ENCODE results near the gene TLK2.

Gene TLK2

DNA sequence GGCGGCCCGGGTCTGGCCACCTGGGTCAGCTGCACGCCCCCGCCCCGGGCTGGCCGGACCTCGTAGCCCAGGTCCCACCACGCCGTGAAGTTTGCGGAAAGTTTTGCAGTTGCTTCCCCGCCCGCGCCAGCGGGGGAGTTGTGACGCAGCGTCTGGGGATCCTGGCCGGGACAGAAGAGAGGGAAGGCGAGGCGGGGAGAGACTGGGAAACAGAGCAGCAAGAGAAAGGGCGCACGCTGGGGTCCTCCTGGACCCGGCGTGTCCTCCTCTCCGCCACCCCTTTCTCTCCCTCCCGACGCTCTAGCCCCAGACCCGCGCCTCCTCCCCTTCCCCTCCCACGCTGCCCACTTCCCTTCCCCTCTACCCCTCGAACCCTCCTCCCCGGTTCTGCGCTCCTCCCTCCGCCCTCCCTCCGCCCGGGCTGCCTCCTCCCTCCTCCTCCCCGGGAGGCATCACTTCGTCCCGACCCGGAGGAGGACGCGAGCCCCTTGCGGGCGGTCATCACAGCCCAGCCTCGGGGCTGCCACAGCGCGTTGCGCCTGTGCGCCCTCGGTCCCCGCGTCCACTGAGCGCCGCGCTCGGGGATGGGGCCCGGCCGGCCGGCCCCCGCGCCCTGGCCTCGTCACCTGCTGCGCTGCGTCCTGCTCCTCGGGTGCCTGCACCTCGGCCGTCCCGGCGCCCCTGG, 148.7 kb downstream of the TLK2 start, which contains the start of gene MRC2:
MRC2 (plus strand) TSS at position 452 of the 685 bp plus-strand sequence; CDS start at position 585, 133 bp downstream.
- in situ Hi-C loops (cut with MboI; ENCODE audit: low sequenced_read_pairs): no loop called here

DNA sequence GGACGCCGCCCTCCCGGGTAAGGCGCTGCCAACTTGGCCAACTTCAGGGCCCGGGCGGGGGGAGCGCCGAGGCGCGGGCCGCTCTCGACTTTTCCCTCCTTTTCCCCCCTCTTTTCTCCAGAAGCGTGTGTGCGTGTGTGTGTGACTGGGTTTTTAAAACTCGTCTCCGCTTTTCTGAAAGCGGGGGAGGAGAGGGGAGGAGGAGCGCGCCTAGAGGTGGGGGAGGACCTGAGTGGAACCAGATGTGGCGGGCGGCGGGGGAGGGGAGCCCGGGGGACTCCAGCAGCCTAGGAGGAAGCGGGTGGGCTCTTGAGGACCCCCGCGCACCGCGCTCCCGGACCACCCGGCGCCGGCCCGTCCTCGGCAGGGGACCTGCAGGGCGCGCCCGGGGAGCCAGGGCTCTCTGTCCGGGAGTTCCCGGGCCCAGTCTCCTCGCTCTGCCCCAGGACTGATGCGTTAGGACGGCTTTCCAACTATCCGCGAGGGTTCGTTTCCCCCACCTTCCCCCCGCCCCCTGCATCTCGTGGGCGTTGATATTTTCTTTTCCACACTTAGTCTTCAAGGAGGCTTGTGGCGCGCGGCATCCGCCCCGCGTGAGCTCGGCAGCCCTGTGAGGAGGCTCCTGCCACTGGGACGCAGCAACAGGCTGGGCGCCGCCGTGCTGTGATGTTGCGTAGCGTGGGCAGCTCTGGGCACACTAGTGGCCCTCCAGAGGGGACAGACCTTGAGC, 149.4 kb downstream of the TLK2 start:
- in situ Hi-C loops (cut with MboI; ENCODE audit: low sequenced_read_pairs): no loop called here

DNA sequence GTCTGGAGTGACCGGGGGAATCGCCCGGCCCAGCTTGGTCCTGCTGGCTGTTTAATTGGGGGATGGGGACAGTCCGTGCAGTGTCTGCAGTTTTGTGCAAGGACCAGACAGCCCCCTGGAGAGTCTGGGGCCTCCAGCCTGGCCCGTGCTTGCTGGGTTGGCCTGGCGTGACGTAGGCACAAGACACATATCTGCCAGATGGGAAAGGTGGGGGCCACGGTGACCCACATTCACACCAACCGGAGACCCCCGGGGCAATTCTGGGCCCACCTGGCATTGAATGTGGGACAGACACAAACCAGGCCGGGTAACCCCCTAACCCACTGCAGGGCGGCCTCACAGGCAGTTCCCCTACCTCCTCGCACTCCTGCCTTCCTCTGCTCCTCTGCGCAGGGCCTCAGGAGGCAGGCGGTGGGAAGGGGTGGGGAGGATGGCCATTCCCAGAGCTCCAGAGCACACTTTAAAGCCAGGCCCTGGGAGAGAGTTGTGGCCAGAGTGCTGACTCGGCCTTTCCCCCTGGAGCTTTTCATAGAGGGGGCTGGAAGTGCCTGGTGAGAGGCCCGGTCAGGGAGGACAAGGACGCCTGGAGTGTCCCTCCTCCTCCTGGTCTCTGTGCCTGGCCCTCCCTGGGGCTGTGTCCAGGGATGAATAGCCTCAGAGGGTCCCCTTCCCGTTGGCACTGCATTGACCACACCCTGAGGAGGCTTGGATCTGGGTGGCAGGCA, 150.4 kb downstream of the TLK2 start:
- in situ Hi-C loops (cut with MboI; ENCODE audit: low sequenced_read_pairs): no loop called here

DNA sequence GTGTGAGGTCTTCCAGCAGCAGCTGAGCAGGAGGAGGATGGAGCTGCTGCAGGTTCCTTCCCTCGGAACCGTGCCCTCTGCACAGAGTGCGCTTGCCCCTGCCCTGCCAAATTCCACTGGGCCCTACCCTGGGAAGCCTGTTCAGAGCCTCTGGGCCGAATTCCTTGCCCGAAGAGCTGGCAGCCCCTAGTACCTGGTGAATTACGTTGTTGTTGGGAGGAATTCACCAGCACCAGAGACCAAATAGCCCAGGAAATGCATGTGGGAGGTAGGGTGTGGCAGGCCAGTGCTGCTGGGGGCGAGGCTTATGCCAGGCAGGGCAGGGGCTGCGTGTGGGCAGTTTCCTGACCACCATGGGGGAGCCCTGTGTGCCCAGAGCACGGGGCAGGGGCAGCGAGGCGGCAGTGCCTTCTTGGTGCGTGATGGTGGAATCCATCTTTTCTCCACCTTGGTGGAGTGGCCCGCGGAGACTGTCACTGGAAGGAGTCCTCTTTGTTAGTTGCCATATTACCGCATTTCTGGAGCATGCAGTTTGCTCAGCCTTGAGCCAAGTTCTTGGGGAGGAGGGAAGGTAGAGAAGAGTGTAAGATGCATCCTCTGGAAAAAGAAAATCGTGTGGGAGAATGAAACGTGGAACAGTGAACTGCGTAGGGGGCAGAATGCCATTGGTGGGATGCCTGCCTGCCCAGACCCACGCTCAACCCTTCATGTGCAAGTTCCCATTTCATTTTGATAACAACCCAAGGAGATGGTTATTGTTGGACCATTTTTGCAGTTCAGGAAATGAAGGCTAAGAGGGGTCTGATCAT, 151.1 kb downstream of the TLK2 start:
- in situ Hi-C loops (cut with MboI; ENCODE audit: low sequenced_read_pairs): no loop called here

DNA sequence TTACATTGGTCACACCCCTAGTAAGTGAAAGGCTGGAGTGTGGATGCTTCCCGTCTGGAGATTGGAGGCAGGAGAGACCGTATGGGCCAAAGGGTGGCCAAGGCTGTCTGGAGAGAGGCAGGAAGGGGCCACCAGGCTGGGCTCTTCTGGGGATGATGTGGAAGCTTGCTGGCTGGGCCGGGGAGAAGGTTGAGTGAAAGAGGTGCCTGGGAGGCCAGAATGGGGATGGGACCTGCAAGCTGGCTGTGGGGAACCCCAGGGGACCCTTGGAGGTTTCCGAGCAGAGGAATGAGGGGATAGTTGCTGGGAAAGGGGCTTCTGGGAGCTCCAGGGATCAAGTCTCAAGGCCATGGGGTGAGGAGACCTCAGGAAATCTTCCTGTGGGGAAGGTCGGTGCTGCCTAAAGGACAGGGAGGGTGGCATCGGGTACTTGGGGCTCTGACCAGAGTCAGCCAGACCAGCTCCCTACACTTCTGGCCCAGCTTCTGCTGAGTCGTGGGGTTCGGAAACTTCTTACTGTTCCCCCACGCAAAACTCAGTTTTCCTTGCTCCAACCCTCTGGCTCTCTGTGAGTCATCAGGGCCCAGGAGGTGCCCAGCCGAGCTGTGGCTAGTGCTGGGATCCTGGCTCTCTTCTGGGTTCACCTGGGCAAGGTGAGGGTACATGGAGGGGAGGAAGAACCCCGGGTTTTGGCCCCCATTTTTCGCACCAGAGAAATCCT, 151.9 kb downstream of the TLK2 start:
- in situ Hi-C loops (cut with MboI; ENCODE audit: low sequenced_read_pairs): no loop called here

DNA sequence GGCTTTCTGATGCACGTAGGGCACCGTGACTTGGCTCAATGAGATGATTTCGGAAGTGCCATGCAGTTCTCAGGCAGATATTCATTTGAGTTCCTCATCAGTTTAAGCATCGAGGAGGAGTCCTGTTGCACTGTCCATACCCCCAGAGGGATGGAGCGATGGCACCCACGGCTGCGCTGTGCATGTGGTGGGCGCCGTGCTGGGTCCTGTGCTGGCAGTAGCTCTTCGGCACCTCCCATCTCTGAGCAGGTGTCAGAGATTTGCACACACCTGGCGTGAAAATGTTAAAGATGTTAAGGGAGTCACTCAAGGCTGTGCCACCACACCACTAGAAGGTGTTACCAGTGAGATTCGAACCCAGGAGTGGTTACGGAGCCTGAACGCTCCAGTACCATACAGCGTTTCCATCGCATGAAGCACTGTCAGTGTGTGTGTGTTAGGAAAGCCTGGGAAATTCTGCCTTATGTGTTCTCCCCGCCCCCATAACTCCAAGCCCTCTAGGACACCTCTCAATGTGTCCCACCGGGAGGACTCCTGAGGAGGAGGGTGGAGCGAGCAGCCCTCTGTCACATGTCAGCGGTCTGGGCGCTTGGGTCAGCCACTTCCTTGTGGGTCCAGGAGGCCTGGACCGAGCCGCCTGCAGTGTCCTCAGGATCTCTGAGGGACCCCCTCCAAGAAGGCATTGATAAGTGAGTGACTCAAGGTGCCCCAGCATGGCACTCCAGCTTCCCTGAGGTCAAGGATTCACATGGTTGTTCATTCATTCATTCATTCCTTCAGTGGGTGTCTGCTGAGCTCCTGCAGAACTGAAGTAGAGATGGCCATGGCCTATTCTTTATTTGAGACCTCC, 152.7 kb downstream of the TLK2 start:
- in situ Hi-C loops (cut with MboI; ENCODE audit: low sequenced_read_pairs): no loop called here

DNA sequence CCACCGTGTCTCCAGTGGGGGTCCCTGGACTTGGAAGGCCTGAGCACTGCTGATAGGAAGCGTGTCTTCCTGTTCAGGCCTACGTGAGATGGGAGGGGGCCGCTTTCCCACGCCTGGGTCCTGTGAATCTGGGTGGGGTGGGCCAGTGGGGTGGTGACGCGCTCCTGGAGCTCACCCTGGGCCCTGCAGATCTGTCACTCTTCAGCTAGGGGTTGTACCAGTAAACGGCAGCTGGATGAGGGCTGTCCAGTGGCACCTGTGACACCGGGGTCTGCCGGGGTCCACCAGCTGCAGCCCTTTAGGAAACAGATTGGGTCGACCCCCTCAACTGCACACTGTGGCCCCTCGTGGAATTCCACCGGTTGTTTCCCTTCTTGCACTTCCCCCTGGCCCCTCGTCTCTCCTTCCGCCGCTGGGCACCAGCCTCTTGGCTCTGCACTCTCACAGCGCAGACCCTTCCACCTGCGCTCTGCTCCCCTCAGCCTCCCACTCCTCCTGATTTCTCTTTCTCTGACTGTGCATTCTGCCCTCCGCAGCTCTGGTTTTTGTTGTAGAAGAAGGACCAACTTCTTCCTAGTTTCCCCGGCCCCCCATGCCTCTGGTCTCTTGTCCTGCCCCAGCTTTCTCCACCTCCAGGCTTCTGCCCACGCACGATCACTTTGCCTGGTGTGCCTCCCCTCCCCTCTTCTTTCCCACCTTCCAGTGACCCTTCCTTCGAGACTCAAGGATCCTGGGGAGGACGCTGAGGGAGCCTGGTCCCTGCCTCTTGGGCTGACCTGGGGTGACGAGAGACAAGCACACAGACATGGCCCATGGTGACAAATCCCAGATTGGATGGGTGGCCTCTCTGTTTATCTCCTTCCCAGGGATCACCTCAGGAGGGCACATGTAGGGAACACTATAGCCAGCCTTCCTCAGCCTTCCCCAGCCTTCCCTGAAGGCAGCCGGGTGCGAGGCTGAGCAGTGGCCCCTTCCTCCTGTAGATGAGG, 153.6 kb downstream of the TLK2 start:
- in situ Hi-C loops (cut with MboI; ENCODE audit: low sequenced_read_pairs): no loop called here

DNA sequence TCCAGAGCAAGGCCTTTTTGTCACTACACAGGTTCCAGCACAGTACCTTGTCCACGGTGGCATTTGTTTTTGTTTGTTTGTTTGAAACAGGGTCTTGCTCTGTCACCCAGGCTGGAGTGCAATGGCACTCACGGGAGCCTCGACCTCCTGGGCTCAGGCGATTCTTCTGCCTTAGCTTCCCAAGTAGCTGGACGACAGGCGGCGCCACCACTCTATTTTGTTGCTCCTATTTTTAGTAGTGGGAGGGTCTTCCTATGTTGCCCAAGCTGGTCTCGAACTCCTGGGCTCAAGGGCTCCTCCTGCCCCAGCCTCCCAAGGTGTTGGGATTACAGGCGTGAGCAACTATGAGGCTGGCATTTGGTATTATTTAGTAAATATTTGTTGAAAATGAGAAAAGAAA, 159.2 kb downstream of the TLK2 start:
- in situ Hi-C loops (cut with MboI; ENCODE audit: low sequenced_read_pairs): no loop called here

DNA sequence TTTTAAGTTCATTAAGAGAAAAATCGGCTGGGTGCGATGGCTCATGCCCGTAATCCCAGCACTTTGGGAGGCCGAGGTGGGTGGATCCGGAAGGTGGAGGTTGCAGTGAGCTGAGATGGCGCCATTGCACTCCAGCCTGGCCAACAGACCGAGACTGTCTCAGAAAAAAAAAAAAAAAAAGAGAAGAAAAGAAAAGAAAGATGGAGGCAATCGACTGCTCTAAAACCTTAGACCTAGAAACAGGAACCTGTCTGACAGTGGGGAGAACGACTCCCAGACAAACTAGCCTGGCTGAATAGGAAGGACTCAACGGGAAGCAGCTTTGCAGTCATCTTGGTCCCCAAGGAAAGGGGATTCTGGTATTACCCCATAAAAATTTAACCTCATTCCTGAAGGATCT, 162.5 kb downstream of the TLK2 start:
- in situ Hi-C loops (cut with MboI; ENCODE audit: low sequenced_read_pairs): no loop called here

DNA sequence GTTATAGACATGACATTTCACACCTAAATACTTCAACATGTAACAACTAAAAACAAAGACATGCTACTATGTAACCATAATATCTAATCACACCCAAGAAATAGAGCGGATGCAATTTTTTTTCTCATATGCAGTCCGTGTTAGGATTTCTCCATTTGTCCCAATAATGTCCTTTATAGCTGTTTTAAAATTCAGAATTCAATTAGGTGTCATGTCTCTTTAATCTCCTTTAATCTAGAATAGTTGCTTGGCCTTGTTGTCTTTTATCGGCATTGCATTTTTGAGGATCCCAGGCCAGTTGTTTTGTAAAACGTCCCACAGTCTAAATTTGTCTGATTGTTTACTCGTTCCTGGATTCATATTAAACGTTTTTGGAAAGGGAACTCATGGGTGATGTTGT, 163.3 kb downstream of the TLK2 start:
- in situ Hi-C loops (cut with MboI; ENCODE audit: low sequenced_read_pairs): no loop called here

DNA sequence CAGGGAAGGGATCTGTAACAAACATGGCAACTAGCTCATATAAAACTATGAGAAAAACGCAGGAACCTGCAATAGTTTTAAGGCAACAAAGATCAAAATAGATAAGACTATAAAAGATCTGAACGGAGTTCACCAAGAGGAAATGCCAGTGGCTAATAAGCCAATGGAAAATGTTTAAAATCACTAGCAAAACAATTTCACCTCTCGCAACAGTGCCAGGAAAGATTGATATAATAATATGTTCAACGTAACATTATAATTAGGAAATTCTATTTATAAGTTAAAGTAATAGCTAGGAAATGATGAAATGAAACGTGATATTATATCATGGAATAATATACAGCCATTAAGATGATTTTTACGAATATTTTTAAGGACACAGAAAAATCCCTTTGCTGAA, 164.9 kb downstream of the TLK2 start:
- in situ Hi-C loops (cut with MboI; ENCODE audit: low sequenced_read_pairs): no loop called here

DNA sequence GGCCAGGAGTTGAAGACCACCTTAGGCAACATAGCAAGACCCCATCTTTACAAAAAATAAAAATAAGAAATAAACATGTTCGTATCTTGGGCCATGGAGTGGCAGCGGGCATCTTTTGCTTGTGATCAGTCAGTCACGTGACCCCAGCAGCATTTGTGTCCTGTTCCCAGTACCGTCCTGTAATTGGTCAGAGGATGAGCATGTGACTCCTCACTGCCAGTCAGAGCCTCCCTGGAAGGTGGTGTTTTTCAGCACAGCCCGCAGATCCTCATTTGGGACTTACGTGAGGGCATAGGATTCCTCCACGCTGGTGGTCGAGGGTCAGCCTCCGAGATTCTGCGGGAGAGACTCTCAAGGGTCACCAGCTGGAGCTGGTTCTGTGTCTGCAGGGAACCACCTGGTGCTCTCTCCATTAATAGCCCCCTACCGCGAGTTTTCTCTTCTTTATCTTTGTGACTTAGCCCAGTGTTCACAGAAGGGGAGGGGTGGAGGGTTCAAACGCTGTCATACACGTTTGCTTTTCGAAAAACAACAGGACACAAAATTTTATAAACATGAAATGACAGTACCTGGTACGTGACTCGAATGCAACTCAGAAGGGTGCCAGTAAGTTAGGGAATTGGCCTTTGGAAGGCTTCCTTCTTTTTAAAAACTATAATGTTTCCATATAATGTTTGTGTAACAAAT, 166.0 kb downstream of the TLK2 start:
- in situ Hi-C loops (cut with MboI; ENCODE audit: low sequenced_read_pairs): no loop called here

DNA sequence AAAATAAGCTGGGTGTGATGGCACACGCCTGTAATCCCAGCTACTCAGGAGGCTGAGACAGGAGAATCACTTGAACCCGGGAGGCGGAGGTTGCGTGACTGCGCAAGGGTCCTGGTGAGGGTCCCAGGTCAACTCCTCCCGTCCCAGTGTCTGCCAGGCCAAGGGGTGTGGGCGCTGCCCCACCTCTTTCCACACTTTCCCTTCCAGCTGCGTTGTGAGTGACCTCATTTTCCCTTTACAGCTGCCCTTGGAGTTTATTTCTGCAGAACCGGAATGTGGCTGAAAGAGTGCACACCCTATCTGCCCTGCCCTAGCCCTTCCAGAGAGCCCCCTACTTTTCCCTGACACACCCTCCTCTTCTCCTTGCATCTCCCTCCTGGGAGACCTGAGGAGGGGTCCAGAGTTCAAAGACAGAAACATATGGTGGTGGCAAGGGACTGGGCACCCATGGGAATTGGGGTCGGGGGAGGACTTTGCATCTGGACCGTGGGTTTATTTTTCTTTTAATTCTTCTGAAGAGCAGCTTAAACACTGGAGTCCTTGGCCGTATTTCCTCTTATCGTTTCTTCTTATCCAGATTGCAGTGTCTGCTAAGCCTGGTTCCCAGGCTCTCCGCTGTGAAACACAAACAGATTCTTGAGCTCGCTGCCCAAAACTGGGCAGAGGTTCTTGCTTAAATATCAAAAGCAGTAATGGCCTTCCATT, 169.8 kb downstream of the TLK2 start:
- in situ Hi-C loops (cut with MboI; ENCODE audit: low sequenced_read_pairs): no loop called here

DNA sequence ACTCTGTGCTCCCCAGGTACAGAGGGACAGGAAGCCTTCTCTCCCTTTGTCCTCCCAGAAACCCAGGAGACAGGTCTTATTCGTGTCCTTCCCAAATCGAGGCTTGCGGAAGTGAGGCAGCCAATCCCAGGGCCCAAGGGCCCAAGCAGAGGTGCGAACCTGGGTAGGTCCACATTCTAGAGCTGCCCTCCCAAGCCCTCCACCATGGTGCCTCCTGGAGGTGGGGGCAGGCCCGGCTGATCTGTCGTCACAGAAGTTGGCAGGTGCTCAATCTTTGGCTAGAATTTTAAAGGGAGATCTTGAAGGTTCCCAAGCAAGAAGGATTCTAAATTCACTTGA, 170.3 kb downstream of the TLK2 start:
- in situ Hi-C loops (cut with MboI; ENCODE audit: low sequenced_read_pairs): no loop called here

DNA sequence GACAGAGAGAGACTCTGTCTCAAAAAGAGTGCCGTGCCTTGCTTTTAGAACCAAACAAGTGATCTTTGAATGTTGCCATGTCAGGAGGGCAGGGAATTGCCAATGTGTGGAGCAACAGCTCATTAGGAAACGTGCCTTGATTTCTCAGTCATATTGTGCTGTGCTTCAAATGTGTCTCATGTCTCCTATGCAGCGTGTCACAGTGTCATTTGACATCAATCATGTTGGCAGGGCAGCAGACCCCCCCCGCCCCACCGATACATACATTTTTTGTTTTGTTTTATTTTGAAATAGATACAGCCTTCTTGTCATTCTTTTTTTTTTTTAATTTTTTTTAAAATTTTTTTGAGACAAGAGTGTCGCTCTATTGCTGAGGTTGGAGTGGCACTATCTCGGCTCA, 170.9 kb downstream of the TLK2 start:
- in situ Hi-C loops (cut with MboI; ENCODE audit: low sequenced_read_pairs): no loop called here

DNA sequence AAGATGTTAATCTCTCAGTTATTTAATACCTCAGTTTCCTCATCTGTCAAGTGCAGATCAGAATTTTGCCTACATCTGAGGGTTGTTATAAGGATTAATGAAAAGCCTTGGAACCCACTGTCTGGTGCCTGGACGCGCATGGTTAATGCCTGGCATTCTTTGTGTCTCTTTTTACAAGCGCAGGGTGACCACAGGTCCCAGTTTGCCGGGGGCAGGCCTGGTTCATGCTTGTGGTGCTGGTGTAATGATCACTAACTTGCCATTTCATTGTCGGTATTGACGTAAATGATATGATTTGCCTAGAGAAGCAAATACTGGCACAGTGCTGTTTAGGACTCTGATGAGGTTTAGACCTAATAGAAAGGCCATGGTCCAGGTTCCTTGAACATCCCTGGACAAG, 172.0 kb downstream of the TLK2 start:
- in situ Hi-C loops (cut with MboI; ENCODE audit: low sequenced_read_pairs): no loop called here

DNA sequence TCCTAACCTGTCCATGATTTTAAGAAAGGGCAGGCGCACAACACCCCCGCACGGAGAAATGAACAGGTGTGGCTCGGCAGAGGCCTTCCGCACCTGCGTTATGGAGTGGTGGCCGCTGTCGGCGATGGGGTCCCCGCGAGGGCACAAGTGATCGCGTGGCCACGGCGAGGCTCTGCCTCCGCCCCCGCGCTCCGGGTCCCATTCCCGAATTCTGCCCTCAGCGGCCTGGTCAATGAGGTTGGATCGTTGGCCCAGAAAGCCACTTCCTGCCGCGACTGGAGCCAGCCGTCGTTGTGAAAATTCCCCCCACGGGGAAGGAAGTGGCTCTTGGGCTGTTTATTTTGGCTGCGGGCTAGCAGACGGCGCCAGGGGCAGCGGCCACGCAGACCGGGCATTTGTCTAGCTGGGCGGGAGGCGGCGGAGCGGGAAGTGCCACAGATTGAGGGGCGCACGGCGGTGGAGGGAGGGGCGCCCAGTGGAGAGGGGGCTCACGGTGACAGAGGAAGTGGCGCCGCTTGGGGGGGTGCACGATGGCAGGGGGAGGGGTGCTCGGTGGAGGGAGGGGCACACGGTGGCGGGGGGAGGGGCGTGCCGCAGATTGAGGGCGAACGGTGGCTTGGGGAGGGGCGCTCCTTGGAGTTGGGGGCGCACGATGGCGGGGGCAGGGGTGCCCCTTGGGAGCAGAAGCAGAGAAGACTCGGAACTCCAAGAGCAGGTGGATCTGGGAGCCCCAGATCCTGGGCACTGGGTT, 173.8 kb downstream of the TLK2 start:
- in situ Hi-C loops (cut with MboI; ENCODE audit: low sequenced_read_pairs): no loop called here
